GM19240 (cell line): ENCODE measurements around the gene NCBP1.

Source experiments
- DNase-seq: peaks from one replicate; pipeline ENCODE4 v3.0.0; 2011; ENCODE audit warnings: low spot score; ENCODE audit not compliant: insufficient read length

Gene NCBP1

GRCh38 chr9:97706246-97706645 lies 72.6 kb downstream of the NCBP1 start:
- DNase-seq = no peak

GRCh38 chr9:97710356-97711222 lies 77.0 kb downstream of the NCBP1 start:
- DNase-seq = peak; percentile 63

- no peak for DNase-seq
Observed at GRCh38 chr9:97711223-97711626, 77.6 kb downstream of the NCBP1 start.

GRCh38 chr9:97714435-97714834 lies 80.8 kb downstream of the NCBP1 start:
- DNase-seq = no peak

- no peak for DNase-seq
Observed at GRCh38 chr9:97717866-97718265, 84.2 kb downstream of the NCBP1 start.

GRCh38 chr9:97721396-97721795 lies 87.8 kb downstream of the NCBP1 start:
- DNase-seq = no peak

- DNase-seq = no peak
Observed at GRCh38 chr9:97722331-97722730, 88.7 kb downstream of the NCBP1 start.
